ENCODE measurements around the gene SAFB.

GRCh38 chr19:5632241-5632612 lies 9.3 kb downstream of the SAFB start:
- TF ChIP-seq MXI1 (conservative IDR thresholded peaks at IDR 0.05; ENCODE audit: poor library complexity, severe bottlenecking) = no peak
- TF ChIP-seq, protein P1, sequence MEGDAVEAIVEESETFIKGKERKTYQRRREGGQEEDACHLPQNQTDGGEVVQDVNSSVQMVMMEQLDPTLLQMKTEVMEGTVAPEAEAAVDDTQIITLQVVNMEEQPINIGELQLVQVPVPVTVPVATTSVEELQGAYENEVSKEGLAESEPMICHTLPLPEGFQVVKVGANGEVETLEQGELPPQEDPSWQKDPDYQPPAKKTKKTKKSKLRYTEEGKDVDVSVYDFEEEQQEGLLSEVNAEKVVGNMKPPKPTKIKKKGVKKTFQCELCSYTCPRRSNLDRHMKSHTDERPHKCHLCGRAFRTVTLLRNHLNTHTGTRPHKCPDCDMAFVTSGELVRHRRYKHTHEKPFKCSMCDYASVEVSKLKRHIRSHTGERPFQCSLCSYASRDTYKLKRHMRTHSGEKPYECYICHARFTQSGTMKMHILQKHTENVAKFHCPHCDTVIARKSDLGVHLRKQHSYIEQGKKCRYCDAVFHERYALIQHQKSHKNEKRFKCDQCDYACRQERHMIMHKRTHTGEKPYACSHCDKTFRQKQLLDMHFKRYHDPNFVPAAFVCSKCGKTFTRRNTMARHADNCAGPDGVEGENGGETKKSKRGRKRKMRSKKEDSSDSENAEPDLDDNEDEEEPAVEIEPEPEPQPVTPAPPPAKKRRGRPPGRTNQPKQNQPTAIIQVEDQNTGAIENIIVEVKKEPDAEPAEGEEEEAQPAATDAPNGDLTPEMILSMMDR (IDR thresholded peaks at IDR 0.05; ENCODE audit: poor library complexity, severe bottlenecking) = no peak
- no peak for TF ChIP-seq RAD21 (conservative IDR thresholded peaks at IDR 0.05)
- no peak for TF ChIP-seq SMC3 (conservative IDR thresholded peaks at IDR 0.05; ENCODE audit: poor library complexity)
- TF ChIP-seq POLR2AphosphoS5 (IDR thresholded peaks at IDR 0.05) = no peak
- no peak for TF ChIP-seq EP300 (conservative IDR thresholded peaks at IDR 0.05; ENCODE audit: poor library complexity, severe bottlenecking)
- no peak for TF ChIP-seq EZH2 (IDR thresholded peaks at IDR 0.05; ENCODE audit: borderline replicate concordance, insufficient read depth, low read length, poor library complexity, severe bottlenecking)
- TF ChIP-seq, protein P2, sequence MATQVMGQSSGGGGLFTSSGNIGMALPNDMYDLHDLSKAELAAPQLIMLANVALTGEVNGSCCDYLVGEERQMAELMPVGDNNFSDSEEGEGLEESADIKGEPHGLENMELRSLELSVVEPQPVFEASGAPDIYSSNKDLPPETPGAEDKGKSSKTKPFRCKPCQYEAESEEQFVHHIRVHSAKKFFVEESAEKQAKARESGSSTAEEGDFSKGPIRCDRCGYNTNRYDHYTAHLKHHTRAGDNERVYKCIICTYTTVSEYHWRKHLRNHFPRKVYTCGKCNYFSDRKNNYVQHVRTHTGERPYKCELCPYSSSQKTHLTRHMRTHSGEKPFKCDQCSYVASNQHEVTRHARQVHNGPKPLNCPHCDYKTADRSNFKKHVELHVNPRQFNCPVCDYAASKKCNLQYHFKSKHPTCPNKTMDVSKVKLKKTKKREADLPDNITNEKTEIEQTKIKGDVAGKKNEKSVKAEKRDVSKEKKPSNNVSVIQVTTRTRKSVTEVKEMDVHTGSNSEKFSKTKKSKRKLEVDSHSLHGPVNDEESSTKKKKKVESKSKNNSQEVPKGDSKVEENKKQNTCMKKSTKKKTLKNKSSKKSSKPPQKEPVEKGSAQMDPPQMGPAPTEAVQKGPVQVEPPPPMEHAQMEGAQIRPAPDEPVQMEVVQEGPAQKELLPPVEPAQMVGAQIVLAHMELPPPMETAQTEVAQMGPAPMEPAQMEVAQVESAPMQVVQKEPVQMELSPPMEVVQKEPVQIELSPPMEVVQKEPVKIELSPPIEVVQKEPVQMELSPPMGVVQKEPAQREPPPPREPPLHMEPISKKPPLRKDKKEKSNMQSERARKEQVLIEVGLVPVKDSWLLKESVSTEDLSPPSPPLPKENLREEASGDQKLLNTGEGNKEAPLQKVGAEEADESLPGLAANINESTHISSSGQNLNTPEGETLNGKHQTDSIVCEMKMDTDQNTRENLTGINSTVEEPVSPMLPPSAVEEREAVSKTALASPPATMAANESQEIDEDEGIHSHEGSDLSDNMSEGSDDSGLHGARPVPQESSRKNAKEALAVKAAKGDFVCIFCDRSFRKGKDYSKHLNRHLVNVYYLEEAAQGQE (IDR thresholded peaks at IDR 0.05; ENCODE audit: borderline replicate concordance) = no peak
